ENCODE data around the gene PANX2.
A peak's percentile ranks its signal among the peaks of the same experiment; 100 is the strongest.
"Not testable (repeated sequence)": the region's sequence is repeated elsewhere in the genome, so short reads cannot be mapped to it uniquely, and the experiment has no call there.

Gene PANX2

GRCh38 chr22:50204571-50204970, 34.0 kb downstream of the PANX2 start:
- Histone ChIP-seq H3K36me3 (peaks cover 40% of the 10 kb centered on the region), H3K27ac (peak overlapping the region; percentile 68), H3K4me3 (ENCODE audit: low read depth in 1 of 2, low read length in 1 of 2) (no peak overlapping the region), H3K9me3 (no peaks in the 10 kb centered on the region), H3K4me1 (ENCODE audit: control insufficient read depth in 1 of 2, insufficient read depth in 1 of 2, low read depth in 1 of 2, low read length in 1 of 2) (peaks cover 54 to 58% of the 10 kb centered on the region in 2 experiments), H3K27me3 (no peaks in the 10 kb centered on the region)
- TF ChIP-seq CTCF (IDR thresholded peaks at IDR 0.05) = no peak

GRCh38 chr22:50204998-50205397, 34.5 kb downstream of the PANX2 start:
- peak overlapping the region; percentile 68 for H3K27ac ChIP-seq

GRCh38 chr22:50205781-50206569, 35.4 kb downstream of the PANX2 start:
- TF ChIP-seq CTCF (IDR thresholded peaks at IDR 0.05) = no peak
- H3K36me3 ChIP-seq = peaks cover 51% of the 10 kb centered on the region
- no peaks in the 10 kb centered on the region for H3K9me3 ChIP-seq

More at GRCh38 chr22:50204998-50205397, 34.5 kb downstream of the PANX2 start:
- H3K27me3 ChIP-seq; H3K9me3 ChIP-seq; H3K4me3 ChIP-seq (ENCODE audit: low read depth in 1 of 2, low read length in 1 of 2): not testable (repeated sequence)
- Histone ChIP-seq H3K4me1 (ENCODE audit: control insufficient read depth in 1 of 2, insufficient read depth in 1 of 2, low read depth in 1 of 2, low read length in 1 of 2) (peaks cover 54 to 58% of the 10 kb centered on the region in 2 experiments), H3K36me3 (peaks cover 41% of the 10 kb centered on the region)

GRCh38 chr22:50206599-50206998, 36.1 kb downstream of the PANX2 start:
- peaks cover 49 to 58% of the 10 kb centered on the region in 2 experiments for H3K4me1 ChIP-seq (ENCODE audit: control insufficient read depth in 1 of 2, insufficient read depth in 1 of 2, low read depth in 1 of 2, low read length in 1 of 2)
- H3K27ac ChIP-seq = peak overlapping the region; percentile 40
- H3K4me3 ChIP-seq (ENCODE audit: low read depth in 1 of 2, low read length in 1 of 2) = no peak overlapping the region
- TF ChIP-seq CTCF (IDR thresholded peaks at IDR 0.05) = no peak
- H3K9me3 ChIP-seq = no peaks in the 10 kb centered on the region
- peaks cover 57% of the 10 kb centered on the region for H3K36me3 ChIP-seq
- H3K27me3 ChIP-seq = no peaks in the 10 kb centered on the region

More at GRCh38 chr22:50205781-50206569, 35.4 kb downstream of the PANX2 start:
- no peaks in the 10 kb centered on the region for H3K27me3 ChIP-seq
- H3K4me3 ChIP-seq (ENCODE audit: low read depth in 1 of 2, low read length in 1 of 2) = no peak overlapping the region
- peaks cover 52 to 60% of the 10 kb centered on the region in 2 experiments for H3K4me1 ChIP-seq (ENCODE audit: control insufficient read depth in 1 of 2, insufficient read depth in 1 of 2, low read depth in 1 of 2, low read length in 1 of 2)
- peak overlapping the region; percentile 40 for H3K27ac ChIP-seq

GRCh38 chr22:50207383-50208140, 37.0 kb downstream of the PANX2 start:
- H3K27me3 ChIP-seq = no peaks in the 10 kb centered on the region
- peak overlapping the region; percentile 51 for H3K27ac ChIP-seq
- H3K36me3 ChIP-seq = peaks cover 66% of the 10 kb centered on the region
- no peaks in the 10 kb centered on the region for H3K9me3 ChIP-seq
- TF ChIP-seq CTCF (IDR thresholded peaks at IDR 0.05) = no peak
- H3K4me1 ChIP-seq (ENCODE audit: control insufficient read depth in 1 of 2, insufficient read depth in 1 of 2, low read depth in 1 of 2, low read length in 1 of 2) = peaks cover 39 to 49% of the 10 kb centered on the region in 2 experiments
- H3K4me3 ChIP-seq (ENCODE audit: low read depth in 1 of 2, low read length in 1 of 2) = no peak overlapping the region
